GM13976 (cell line): ENCODE results near the gene THSD4.

Experiments
- DNase-seq: peaks from one replicate; pipeline ENCODE4 v3.0.0; 2012; ENCODE audit warnings: low spot score
- CTCF ChIP-seq: IDR thresholded peaks from 2 replicates; pipeline ENCODE4 v1.5.1; 2012; ENCODE audit warnings: borderline replicate concordance, mild to moderate bottlenecking; ENCODE audit not compliant: insufficient read depth; ENCODE audit errors: extremely low read depth, missing control alignments, control extremely low read depth
- in situ Hi-C: fragments of 300-500 bp; cut with MboI; formaldehyde crosslinking; loops from one replicate; pipeline ENCODE4 v1.12.0; 2022; ENCODE audit warnings: low sequenced_read_pairs, mixed read lengths, inconsistent platforms; ENCODE audit not compliant: unreplicated experiment

The THSD4 gene

GRCh38 chr15:71411538-71412482 lies 296.5 kb downstream of the THSD4 start:
- in situ Hi-C loops = no loop called here
- no peak for TF ChIP-seq CTCF
- no peak for DNase-seq

- in situ Hi-C loops = no loop called here
- TF ChIP-seq CTCF = no peak
- DNase-seq = no peak
Measured at GRCh38 chr15:71413419-71413818, 298.1 kb downstream of the THSD4 start.

GRCh38 chr15:71414853-71415252 lies 299.6 kb downstream of the THSD4 start:
- no peak for DNase-seq
- TF ChIP-seq CTCF = no peak
- in situ Hi-C loops = no loop called here

- in situ Hi-C loops = no loop called here
- no peak for TF ChIP-seq CTCF
- DNase-seq = no peak
Measured at GRCh38 chr15:71422530-71423259, 307.4 kb downstream of the THSD4 start.

GRCh38 chr15:71424765-71425164 lies 309.5 kb downstream of the THSD4 start:
- DNase-seq = no peak
- TF ChIP-seq CTCF = no peak
- in situ Hi-C loops = loop anchor here (25.0 kb wide), 1 partner anchor 587 kb away; no protein-coding TSS in a partner anchor

- in situ Hi-C loops = loop anchor here (25.0 kb wide), 1 partner anchor 588 kb away; no protein-coding TSS in a partner anchor
- no peak for TF ChIP-seq CTCF
- DNase-seq = no peak
Measured at GRCh38 chr15:71425388-71425787, 310.1 kb downstream of the THSD4 start.
